ENCODE results near the gene HNF1A. TPM values are rescaled to one million over a fixed set of nuclear protein-coding genes. Genes with fewer than 3 reads are reported as not detected.
"Not testable (repeated sequence)": the region's sequence is repeated elsewhere in the genome, so short reads cannot be mapped to it uniquely, and the experiment has no call there.

HNF1A gene
- total RNA-seq, 1 donor from 2014 or later = not detected

DNA sequence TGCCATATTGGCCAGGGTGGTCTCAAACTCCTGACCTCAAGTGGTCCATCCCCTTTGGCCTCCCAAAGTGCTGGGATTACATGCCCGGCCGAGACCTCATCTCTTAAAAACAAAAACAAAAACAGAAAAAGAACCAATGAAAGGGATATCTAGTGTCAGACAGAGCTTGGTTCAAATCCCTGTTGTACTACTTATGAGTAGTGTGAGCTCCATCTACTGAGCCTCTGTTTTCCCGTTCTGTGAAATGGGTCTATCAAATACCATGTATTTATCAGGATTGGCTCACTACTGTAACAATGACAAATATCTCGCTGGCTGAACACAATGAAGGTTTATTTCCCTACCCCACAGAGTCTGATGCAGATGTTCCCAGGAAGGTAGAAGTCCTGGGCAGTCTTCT, 36.9 kb upstream of the HNF1A start:
- TF ChIP-seq, protein P1, sequence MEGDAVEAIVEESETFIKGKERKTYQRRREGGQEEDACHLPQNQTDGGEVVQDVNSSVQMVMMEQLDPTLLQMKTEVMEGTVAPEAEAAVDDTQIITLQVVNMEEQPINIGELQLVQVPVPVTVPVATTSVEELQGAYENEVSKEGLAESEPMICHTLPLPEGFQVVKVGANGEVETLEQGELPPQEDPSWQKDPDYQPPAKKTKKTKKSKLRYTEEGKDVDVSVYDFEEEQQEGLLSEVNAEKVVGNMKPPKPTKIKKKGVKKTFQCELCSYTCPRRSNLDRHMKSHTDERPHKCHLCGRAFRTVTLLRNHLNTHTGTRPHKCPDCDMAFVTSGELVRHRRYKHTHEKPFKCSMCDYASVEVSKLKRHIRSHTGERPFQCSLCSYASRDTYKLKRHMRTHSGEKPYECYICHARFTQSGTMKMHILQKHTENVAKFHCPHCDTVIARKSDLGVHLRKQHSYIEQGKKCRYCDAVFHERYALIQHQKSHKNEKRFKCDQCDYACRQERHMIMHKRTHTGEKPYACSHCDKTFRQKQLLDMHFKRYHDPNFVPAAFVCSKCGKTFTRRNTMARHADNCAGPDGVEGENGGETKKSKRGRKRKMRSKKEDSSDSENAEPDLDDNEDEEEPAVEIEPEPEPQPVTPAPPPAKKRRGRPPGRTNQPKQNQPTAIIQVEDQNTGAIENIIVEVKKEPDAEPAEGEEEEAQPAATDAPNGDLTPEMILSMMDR (IDR thresholded peaks at IDR 0.05; ENCODE audit: insufficient read depth, low read length, severe bottlenecking) = no peak
- DNase-seq (ENCODE audit: low read depth) = no peak
- no peak for FAIRE-seq
- Histone ChIP-seq H3K4me3 (ENCODE audit: low read depth, low read length) (no peak overlapping the region), H3K27me3 (ENCODE audit: control insufficient read depth, insufficient read depth, low read length) (no peaks in the 10 kb centered on the region), H3K36me3 (ENCODE audit: control insufficient read depth, insufficient read depth, low read length) (no peaks in the 10 kb centered on the region)

DNA sequence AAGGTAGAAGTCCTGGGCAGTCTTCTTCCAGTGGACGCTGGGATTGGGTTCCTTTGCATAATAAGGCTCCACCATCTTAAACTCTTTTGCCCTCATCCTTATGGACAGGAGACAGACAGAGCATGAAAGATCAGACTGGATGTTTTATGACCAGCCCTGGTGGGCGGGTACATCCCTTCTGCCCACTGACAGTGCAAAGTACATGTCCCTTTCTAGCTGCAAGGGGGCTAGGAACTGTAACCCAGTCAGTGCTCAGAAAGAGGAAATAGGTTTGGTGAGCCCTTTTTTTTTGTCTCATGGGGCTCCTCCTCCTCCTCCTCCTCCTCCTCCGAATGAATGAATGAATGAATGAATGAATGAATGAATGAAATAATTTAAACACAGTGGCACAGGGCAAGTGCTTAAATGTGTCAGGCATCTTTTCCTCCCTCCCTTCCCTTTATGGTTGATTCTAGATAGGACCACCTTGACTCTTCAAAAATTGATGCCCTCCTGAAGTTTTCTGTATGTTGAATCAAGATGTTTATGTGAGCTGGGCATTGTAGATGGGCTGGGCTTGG, 36.4 kb upstream of the HNF1A start:
- DNase-seq (ENCODE audit: low read depth) (no peak), FAIRE-seq (no peak)
- no peak overlapping the region for H3K4me3 ChIP-seq (ENCODE audit: low read depth, low read length)
- no peaks in the 10 kb centered on the region for H3K36me3 ChIP-seq (ENCODE audit: control insufficient read depth, insufficient read depth, low read length)
- no peaks in the 10 kb centered on the region for H3K27me3 ChIP-seq (ENCODE audit: control insufficient read depth, insufficient read depth, low read length)
- TF ChIP-seq, protein P1 (IDR thresholded peaks at IDR 0.05; ENCODE audit: insufficient read depth, low read length, severe bottlenecking) = no peak

DNA sequence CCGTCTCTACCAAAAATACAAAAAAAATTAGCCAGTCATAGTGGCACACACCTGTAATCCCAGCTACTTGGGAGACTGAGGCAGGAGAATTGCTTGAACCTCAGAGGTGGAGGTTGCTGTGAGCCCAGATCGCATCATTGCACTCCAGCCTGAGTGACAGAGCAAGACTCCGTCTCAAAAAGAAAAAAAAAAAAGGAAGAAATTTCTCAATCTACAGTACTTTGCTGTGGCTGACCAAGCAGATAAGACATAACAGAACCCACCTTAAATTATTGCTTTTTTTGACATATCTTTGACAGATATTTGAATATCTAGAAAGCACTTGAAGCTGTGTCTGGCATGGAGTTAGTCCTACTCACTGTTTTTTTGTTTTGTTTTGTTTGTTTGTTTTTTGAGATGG, 34.9 kb upstream of the HNF1A start:
- no peak for FAIRE-seq
- TF ChIP-seq, protein P1 (IDR thresholded peaks at IDR 0.05; ENCODE audit: insufficient read depth, low read length, severe bottlenecking) = no peak
- no peak for DNase-seq (ENCODE audit: low read depth)
- Histone ChIP-seq H3K27me3 (ENCODE audit: control insufficient read depth, insufficient read depth, low read length) (no peaks in the 10 kb centered on the region), H3K36me3 (ENCODE audit: control insufficient read depth, insufficient read depth, low read length) (no peaks in the 10 kb centered on the region), H3K4me3 (ENCODE audit: low read depth, low read length) (no peak overlapping the region)

DNA sequence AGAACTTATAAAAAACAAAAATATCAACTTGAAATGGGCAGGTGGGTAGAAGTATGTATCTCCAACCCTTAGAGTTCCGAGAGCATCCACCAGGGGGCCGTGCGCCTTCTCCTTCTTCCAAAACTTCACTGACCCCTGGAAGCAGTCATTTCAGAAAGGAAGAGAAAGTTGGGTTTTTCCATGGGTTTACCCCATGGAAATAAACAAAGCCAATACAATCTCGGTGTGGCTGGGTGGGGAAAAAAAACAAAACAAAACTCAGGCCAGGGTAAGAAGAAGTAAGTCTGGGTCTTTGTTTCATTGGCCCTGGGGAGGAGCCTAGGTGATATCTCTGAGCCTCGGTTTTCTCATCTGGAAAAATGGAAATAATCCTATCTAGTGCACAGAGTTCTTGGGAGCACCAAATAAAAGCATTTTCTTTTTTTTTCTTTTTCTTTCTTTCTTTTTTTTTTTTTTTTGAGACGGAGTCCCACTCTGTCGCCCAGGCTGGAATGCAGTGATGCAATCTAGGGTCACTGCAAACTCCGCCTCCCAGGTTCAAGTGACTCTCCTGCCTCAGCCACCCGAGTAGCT, 33.6 kb upstream of the HNF1A start:
- FAIRE-seq (no peak), DNase-seq (ENCODE audit: low read depth) (peak; percentile 35)
- TF ChIP-seq, protein P1 (IDR thresholded peaks at IDR 0.05; ENCODE audit: insufficient read depth, low read length, severe bottlenecking) = peak; percentile 71
- no peaks in the 10 kb centered on the region for H3K36me3 ChIP-seq (ENCODE audit: control insufficient read depth, insufficient read depth, low read length)
- H3K4me3 ChIP-seq (ENCODE audit: low read depth, low read length) = no peak overlapping the region
- no peaks in the 10 kb centered on the region for H3K27me3 ChIP-seq (ENCODE audit: control insufficient read depth, insufficient read depth, low read length)

DNA sequence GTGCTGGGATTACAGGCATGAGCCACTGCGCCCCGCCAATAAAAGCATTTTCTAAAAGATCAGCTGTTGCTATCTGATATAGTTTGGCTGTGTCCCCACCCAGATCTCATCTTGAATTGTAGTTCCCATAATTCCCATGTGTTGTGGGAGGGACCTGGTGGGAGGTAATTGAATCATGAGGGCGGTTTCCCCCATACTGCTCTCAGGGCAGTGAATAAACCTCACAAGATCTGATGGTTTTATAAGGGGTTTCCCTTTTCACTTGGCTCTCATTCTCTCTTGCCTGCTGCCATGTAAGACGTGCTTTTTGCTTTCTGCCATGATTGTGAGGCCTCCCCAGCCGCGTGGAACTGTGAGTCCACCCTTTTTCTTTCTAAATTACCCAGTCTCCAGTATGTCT, 32.8 kb upstream of the HNF1A start:
- not testable (repeated sequence) for H3K36me3 ChIP-seq (ENCODE audit: control insufficient read depth, insufficient read depth, low read length); FAIRE-seq; H3K4me3 ChIP-seq (ENCODE audit: low read depth, low read length); DNase-seq (ENCODE audit: low read depth); H3K27me3 ChIP-seq (ENCODE audit: control insufficient read depth, insufficient read depth, low read length)

DNA sequence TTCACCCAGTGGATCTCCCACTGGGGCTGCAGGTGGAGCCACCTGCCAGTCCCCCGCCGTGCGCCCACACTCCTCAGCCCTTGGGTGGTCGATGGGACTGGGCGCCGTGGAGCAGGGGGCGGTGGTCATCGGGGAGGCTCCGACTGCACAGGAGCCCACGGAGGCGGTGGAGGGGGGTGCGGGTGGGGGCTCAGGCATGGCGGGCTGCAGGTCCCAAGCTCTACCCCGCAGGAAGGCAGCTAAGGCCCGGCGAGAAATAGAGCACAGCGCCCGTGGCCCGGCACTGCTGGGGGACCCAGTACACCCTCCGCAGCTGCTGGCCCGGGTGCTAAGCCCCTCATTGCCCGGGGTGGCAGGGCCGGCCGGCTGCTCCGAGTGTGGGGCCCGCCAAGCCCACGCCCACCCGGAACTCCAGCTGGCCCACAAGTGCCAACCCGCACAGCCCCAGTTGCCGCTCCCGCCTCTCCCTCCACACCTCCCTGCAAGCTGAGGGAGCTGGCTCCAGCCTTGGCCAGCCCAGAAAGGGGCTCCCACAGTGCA, 28.0 kb upstream of the HNF1A start:
- not testable (repeated sequence) for H3K27me3 ChIP-seq (ENCODE audit: control insufficient read depth, insufficient read depth, low read length); DNase-seq (ENCODE audit: low read depth); H3K4me3 ChIP-seq (ENCODE audit: low read depth, low read length); FAIRE-seq; H3K36me3 ChIP-seq (ENCODE audit: control insufficient read depth, insufficient read depth, low read length)

DNA sequence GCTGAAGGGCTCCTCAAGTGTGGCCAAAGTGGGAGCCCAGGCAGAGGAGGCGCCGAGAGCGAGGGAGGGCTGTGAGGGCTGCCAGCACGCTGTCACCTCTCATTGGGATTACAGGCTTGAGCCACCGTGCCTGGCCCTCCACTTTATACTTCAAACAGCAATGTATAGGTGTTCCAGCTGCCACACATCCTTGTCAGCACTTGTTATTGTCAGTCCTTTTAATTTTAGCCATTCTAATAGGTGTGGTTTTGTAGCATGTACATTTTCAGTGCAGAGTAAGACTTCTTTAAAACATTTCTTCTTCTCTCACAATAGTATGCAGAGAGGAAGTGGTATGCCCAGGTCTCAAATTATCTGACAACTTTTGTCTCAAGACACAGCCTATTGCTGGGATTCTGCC, 27.5 kb upstream of the HNF1A start:
- TF ChIP-seq, protein P1 (IDR thresholded peaks at IDR 0.05; ENCODE audit: insufficient read depth, low read length, severe bottlenecking) = no peak

More for the DNA sequence above, 27.5 kb upstream of the HNF1A start:
- Histone ChIP-seq H3K36me3 (ENCODE audit: control insufficient read depth, insufficient read depth, low read length) (no peaks in the 10 kb centered on the region), H3K4me3 (ENCODE audit: low read depth, low read length) (no peak overlapping the region), H3K27me3 (ENCODE audit: control insufficient read depth, insufficient read depth, low read length) (no peaks in the 10 kb centered on the region)
- no peak for DNase-seq (ENCODE audit: low read depth)
- no peak for FAIRE-seq

All from bronchial epithelial cell (primary cell).